OCI-LY1 (cell line): Measurements from ENCODE around the gene LRRC45.

ENCODE experiments used
- CTCF ChIP-seq: fragments of 200-600 bp; sonication (generic), shearing (Covaris generic); IDR thresholded peaks from 2 replicates; pipeline ENCODE4 v1.5.1; 2017; ENCODE audit warnings: mild to moderate bottlenecking, antibody characterized with exemption, low read length, moderate library complexity, mixed read lengths
- EZH2 ChIP-seq: fragments of 200-600 bp; sonication (generic), shearing (Covaris generic); IDR thresholded peaks from 2 replicates; pipeline ENCODE4 v1.8.0; 2017; ENCODE audit warnings: borderline replicate concordance, mixed run types, mild to moderate bottlenecking, antibody characterized with exemption, low read length, moderate library complexity, mixed read lengths

- no peak for TF ChIP-seq CTCF
- TF ChIP-seq EZH2: no peak
Measured at GRCh38 chr17:81991684-81992305, 31.3 kb upstream of the LRRC45 start.
